HG02571 (cell line): ENCODE results near the gene PDIA2.
A peak's percentile ranks its signal among the peaks of the same experiment; 100 is the strongest.
"Not testable (repeated sequence)": the region's sequence is repeated elsewhere in the genome, so short reads cannot be mapped to it uniquely, and the experiment has no call there.

Source experiments
- ATAC-seq: cut with Tn5 transposase; IDR thresholded peaks from one replicate; pipeline ENCODE4 v1.9.1; 2021; ENCODE audit warnings: mild to moderate bottlenecking, moderate library complexity; ENCODE audit not compliant: unreplicated experiment

Gene PDIA2, protein sequence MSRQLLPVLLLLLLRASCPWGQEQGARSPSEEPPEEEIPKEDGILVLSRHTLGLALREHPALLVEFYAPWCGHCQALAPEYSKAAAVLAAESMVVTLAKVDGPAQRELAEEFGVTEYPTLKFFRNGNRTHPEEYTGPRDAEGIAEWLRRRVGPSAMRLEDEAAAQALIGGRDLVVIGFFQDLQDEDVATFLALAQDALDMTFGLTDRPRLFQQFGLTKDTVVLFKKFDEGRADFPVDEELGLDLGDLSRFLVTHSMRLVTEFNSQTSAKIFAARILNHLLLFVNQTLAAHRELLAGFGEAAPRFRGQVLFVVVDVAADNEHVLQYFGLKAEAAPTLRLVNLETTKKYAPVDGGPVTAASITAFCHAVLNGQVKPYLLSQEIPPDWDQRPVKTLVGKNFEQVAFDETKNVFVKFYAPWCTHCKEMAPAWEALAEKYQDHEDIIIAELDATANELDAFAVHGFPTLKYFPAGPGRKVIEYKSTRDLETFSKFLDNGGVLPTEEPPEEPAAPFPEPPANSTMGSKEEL

DNA sequence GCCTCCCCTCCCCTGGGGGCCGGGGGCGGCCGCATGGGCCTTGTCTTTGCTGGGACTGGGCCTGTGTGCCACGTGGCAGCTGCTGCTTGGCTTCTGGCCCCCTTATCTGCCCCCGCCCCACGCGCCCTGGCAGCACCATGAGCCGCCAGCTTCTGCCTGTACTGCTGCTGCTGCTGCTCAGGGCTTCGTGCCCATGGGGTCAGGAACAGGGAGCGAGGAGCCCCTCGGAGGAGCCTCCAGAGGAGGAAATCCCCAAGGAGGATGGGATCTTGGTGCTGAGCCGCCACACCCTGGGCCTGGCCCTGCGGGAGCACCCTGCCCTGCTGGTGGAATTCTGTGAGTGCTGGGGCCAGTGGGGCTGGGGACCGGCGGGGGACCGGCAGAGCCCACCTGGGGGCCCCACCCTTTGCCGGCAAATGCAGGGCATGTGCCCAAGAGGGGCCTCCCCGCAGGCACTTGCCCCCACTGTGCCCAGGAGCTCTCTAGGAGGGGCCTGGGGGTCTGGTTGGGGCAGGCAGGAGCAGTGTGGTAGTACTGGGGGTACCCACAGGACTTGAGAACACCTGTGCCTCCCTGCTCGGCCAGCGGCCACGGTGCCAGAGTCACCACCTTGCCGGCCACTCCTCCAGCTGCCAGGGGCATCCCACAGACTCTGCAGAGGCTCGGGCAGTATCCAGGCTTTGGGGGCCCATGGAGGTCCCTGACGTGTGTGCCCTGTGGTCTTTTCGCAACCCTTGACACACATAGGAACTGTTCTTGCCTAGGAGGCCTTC is at the start of gene PDIA2:
TSS of gene PDIA2 (plus strand) at position 132 of the 773 bp plus-strand sequence. CDS start at position 138, 6 bp downstream.
- no peak for ATAC-seq

DNA sequence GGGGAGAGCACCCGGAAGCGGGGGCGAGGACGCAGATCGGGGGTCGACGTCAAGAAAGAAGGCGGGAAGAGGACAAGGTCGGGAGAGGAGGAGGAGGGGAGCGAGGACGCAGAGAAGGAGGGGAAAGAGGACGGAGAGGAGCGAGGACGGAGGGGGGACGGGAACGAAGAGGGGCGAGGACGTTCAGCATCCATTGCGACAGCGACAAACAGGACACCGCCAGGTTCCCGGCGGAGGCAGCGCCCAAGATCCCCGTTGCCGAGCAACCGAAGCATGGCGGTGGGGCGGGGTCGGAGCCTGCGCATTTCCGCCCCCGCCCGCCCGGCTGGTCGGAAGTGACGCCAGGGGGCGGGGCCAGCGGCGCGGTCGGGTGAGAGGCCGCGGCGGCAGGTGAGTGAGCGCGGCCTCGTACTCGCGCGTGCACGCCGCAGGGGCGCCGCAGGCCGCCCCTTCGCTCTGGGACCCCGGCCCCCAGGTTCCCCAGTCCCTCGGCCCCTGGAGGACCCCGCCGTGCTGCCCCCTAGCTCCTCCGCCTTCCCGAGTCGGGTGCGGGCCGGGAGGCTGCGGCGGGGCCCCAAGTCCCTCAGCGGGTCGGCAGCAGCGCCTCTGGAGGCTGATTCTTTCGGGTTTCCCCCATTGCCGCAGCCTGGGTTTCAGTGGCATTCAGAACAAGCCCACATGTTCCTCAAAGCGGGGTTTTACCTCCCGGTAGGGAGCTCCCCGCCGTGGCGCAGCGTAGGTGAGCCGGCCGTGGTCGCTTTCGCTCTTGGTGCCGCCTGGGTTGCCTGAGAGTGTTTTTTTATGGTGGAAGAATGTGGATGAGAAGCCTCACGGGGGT is 48.3 kb upstream of the PDIA2 start, which contains the start of gene FAM234A:
TSS of gene FAM234A (plus strand) at position 354 of the 838 bp plus-strand sequence. CDS start 19,593 bp downstream, outside the sequence.
- ATAC-seq = peak; percentile 80

DNA sequence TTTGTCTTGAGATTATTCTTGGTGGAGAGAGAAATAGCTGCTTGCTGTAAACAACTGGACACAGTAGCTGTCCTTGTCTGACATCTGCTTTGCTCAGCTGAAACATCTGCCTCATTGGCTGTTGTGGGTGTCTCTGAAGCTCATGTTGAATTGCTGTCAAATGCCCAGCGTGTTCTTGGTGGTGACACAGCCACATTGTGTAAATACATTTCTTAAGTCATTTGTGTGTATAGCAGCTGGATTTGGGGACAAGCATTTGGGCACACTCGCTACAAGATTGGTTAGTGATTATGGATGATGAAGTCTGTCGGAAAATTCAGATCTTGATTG is 43.1 kb upstream of the PDIA2 start:
- ATAC-seq = no peak

DNA sequence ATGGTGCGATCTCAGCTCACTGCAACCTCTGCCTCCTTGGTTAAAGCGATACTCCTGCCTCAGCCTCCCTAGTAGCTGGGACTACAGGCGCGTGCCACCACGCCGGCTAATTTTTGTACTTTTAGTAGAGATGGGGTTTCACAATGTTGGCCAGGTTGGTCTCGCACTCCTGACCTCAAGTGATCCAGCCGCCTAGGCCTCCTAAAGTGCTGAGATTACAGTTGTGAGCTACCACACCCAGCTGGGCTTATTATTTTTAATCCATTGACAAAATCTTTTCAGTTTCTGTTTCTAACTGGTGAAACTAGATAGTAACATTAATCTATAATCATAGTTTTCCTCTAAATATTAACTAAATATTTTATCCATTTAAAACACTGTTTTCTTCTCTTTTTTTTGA is 42.4 kb upstream of the PDIA2 start:
- no peak for ATAC-seq

DNA sequence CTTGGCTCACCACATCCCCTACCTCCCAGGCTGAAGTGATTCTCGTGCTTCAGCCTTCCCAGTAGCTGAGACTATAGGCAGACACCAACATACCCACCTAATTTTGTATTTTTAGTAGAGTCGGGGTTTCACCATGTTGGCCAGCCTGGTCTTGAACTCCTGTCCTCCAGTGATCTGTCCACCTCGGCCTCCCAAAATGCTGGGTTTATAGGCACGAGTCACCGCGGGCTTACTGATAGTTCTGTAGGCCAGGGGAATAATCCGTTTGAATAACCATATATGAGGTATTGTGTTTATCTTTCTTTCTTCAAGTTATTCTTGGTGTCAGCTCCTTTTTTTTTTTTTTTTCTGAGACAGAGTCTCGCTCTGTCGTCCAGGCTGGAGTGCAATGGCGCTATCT is 40.7 kb upstream of the PDIA2 start:
- no peak for ATAC-seq

DNA sequence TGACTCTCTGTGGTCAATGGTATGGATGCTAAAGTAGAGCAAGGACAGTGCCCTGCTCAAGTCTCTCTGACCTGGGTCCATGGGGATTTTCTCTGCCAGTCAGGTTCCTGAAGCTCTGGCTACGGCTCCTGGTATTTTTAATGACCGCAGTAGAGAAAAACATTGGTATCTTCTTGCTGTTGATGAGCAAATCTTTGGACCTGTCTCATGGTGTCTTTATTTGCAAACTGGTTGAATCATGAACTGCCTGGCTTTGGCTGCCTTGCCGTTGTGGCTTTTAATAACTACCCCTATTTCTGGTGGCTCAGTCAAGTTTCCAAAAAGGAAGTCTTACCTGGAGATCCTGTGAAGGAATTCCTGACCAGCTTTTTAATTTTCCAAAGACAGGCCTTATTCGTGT is 39.6 kb upstream of the PDIA2 start:
- no peak for ATAC-seq

DNA sequence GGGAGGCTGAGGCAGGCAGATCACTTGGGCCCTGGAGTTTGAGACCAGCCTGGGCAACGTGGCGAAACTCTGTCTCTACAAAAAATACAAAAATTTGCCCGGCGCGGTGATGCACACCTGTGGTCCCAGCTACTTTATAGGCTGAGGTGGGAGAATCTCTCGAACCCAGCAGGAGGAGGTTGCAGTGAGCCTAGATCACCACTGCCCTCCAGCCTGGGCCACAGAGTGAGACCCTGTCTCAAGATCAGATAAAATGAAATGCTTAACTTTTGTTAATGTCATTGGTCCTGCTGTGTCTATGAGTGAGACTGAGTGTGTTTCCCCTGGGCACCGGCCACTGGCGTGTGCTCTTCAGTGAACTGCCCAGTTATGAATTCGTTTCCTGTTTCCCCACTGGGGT is 37.9 kb upstream of the PDIA2 start:
- ATAC-seq = no peak

DNA sequence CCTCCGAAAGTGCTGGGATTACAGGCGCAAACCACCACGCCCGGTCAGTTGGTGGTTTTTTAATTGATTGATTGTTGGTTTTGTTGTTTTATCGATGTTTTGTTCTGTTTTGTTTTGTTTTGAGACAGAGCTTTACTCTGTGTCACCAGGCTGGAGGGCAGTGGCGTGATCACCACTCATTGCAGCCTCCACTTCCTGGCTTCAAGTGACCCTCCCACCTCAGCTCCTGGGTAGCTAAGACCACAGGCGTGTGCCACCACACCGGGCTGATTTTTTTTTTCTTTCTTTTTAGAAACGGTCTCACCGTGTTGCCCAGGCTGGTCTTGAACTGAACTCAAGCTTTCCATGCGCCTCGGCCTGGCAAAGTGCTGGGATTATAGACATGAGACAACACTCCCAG is 35.9 kb upstream of the PDIA2 start:
- ATAC-seq = no peak

DNA sequence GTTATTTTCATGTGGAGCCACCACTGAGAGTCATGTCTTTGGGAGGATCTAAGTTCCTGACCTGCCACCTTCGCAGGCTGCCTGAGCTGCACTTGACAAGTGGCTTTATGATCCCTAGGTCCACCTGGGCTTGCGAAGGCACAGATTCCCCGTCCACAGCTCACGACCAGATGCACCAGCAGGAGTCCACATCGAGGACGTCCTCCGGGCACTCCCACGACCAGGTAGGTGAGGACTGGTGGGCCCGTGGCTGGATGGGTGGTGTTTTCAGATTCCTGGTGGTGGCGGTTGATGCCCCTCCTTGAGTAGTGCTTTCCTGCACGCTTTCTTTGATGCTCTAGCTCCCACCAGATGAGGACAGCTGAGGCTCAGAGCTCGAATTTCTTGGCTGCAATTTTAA is 33.5 kb upstream of the PDIA2 start:
- no peak for ATAC-seq

DNA sequence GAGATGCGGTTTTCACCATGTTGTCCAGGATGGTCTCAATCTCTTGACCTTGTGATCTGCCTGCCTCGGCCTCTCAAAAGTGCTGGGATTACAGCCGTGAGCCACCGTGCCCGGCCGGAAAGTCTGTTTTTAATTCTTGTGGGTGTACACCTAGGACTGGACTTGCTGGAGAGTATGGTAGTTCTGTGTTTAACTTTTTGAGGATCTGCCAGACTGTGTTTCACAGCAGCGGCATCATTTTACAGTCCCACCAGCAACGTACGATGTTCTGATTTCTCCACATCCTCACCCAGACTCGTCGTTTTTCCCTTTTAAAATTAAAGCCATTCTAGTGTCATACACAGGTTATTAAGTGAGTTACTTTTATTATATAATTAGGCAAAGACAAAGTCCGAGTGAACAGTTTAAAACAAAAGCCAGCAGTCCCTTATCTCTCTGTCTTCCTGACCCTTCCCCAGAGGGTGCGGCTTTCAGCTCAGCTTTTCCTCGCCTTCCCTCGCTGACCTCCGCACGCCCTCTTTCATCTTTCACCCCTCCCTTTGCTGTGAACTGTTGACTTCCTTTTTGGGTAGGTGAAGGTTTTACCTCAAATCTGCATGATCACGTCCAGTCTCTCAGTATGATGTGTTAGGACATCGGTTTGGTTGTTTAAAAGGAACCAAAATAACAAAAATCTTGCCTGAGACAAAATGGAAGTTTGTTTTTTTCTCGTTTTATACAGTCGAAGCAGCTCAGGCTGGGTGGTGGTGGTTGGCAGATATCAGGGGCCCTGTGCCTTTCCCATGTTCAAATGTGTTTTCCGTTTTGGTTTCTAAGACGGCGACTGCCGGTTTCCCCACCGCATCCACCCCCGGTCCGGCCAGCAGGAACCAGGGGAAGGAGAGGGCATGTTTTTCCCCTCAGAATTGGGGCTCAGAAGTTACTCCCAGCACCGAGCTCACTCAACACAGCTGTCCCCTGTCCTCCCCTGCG is 30.3 kb upstream of the PDIA2 start:
- no peak for ATAC-seq

DNA sequence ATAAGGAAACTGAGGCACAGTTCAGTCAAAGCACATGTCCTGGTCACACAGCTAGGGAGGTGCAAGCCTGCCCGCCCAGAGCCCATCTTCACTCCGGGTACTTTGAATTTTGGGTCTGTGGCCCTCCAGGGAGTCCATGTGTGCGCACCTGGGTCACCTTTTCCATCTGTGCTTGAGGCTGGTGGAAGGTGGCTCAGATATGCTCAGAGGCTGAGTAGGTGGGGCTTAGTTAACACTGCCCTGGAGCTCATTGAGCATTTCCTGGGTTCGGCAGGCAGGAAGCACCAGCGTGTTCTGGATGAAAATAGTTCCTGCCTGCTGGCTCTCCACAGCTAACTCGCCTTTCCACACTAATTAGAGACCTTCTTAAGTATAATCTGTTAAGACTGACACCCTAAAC is 29.1 kb upstream of the PDIA2 start:
- no peak for ATAC-seq

DNA sequence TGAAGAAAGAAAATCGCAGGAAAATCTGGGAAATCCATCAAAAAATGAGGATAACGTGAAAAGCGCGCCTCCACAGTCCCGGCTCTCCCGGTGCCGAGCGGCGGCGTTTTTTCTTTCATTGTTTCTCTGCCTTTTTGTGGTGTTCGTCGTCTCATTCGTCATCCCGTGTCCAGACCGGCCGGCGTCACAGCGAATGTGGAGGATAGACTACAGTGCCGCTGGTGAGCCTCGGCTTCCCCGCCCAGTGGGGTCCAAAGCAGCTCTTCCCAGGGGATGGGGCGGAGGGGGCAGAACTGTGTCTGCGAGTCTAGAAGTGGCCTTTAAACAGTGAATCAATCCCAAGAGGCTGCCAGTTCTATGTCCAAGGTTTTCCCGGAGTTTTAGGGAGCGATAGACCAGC is 28.5 kb upstream of the PDIA2 start:
- ATAC-seq = no peak

DNA sequence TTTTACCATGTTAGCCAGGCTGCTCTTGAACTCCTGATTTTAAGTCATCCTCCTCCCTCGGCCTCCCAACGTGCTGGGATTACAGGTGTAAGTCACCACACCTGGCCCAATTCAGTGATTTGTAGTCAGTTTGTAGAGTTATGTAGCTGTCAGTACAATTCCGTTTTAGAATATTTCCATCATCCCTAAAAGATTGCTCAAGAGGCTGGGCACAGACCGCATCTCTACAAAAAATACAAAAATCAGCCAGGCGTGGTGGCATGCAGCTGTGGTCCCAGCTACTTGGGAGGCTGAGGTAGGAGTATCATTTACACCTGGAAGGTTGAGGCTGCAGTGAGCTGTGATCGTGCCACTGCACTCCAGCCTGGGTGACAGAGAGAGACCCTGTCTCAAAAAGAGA is 27.8 kb upstream of the PDIA2 start:
- ATAC-seq = no peak

DNA sequence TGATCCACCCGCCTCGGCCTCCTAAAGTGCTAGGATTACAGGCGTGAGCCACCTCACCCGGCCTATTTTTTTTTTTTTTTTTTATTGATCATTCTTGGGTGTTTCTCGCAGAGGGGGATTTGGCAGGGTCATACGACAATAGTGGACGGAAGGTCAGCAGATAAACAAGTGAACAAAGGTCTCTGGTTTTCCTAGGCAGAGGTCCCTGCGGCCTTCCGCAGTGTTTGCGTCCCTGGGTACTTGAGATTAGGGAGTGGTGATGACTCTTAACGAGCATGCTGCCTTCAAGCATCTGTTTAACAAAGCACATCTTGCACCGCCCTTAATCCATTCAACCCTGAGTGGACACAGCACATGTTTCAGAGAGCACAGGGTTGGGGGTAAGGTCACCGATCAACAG is 24.9 kb upstream of the PDIA2 start:
- ATAC-seq = not testable (repeated sequence)

DNA sequence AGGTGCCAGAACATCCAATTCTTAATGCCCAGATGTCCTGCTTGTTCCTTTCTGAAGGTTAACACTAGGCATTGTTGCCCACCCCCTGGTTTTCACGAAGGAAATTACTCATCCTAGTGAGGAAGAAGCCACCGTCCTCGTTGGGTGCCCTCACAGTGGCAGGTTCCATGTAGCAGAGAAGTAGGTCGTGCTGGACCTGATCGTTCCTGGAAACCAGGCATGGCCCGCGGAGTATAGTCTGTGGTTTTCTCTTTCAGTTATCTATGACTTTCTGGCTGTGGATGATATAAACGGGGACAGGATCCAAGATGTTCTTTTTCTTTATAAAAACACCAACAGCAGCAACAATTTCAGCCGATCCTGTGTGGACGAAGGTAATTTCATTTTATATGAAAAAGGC is 23.7 kb upstream of the PDIA2 start:
- no peak for ATAC-seq

DNA sequence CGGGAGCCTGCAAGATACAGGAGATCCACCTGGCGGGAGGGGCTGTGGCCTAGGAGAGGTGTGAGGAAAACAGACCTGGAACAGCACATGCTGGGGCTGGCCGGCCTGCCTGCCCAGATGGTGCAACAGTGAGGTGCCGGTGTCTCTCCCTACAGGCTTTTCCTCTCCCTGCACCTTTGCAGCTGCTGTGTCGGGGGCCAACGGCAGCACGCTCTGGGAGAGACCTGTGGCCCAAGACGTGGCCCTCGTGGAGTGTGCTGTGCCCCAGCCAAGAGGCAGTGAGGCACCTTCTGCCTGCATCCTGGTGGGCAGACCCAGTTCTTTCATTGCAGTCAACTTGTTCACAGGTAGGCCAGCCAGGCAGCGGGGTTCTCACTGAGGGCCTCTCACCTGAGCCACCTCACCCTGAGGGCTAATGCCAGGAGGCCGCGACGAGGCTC is 23.1 kb upstream of the PDIA2 start:
- ATAC-seq = no peak

DNA sequence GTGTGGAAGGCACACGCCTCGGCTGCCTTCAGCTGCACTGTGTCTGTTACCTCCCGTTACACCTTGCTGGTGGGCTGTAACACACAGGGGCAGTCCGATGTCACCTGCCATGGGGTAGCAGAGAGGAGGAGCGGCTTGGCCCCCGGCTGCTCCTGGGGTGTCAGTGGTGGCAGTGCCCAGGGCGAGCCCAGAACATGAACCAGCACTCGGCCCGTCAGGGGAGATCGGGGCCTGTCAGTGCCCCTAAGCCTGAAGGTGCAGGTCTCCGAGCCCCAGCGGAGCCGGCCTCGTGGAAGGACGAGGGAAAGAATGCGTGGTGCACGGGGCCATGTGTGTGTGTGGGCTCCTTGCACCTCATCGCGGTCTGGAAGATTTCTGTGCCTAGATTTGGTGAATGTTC is 22.6 kb upstream of the PDIA2 start:
- no peak for ATAC-seq

DNA sequence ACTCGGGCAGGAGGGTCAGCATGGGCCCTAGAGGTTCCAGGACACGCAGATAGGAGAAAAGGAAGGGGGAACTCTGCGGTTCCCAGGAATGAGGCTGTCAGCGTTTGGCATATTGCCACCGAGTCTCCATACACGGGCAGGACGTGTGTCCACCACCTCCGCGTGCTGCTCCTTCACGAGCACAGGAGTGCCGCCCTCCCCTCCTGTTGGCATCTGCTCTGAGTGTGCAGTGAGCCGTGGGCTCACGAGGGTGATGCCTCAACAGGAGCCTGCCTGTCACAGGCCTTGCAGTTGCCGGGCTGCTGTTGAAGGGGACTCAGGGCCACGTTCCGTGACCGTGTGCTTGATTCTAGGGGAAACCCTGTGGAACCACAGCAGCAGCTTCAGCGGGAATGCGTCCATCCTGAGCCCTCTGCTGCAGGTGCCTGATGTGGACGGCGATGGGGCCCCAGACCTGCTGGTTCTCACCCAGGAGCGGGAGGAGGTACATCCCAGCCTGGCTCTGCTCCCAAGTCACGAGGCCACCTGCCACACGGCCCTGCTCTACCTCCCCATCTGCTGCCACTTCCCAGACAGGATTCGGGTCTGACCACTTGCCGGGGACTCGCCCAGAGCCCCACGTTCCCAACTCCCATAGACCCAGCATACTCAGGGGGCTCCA is 21.8 kb upstream of the PDIA2 start:
- no peak for ATAC-seq

DNA sequence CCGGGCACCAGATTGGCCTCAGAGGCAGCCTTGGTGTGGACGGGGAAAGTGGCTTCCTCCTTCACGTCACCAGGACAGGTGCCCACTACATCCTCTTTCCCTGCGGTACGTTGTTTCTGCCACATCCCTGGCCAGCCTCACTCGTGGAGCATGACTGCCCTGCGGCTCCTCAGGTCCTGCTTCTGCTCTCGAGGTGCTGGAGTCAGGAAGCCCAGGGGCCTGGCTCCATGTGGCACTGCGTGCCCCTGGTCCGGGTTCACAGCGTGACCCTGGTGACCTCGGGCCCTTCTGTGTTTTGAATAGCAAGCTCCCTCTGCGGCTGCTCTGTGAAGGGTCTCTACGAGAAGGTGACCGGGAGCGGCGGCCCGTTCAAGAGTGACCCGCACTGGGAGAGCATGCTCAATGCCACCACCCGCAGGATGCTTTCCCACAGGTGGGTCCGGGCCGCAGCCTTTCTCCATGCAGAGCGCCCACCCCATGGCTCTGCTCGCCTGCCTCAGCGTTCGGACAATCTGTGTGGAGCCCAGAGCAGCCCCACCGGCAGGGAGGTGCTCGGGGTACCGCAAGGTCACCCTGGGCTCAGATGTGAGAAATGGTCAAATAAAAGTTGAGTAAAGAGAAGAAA is 20.7 kb upstream of the PDIA2 start:
- no peak for ATAC-seq
